SK-N-SH (cell line): ENCODE data around the gene ZBTB46.

Experiments
- CHD2 ChIP-seq: fragments of 150-350 bp; IDR thresholded peaks from 2 replicates; pipeline ENCODE4 v1.6.1; 2018; ENCODE audit warnings: low read length; ENCODE audit not compliant: partially characterized antibody
- EP300 ChIP-seq, 2 experiments: IDR thresholded peaks; 2 replicates each; pipeline versions ENCODE4 v1.4.0 to v1.6.1; 2012; ENCODE audit warnings: borderline replicate concordance in 1 of 2, low read depth in 1 of 2, low read length in 1 of 2
- MAX ChIP-seq: IDR thresholded peaks from 2 replicates; pipeline ENCODE4 v1.4.0; 2012; ENCODE audit warnings: low read depth
- MEF2A ChIP-seq: IDR thresholded peaks from 2 replicates; pipeline ENCODE4 v1.4.0; 2012; ENCODE audit warnings: low read depth, borderline replicate concordance
- POLR2AphosphoS5 ChIP-seq: IDR thresholded peaks from 2 replicates; pipeline ENCODE4 v1.6.1; 2012; ENCODE audit warnings: low read depth, low read length
- TCF12 ChIP-seq: IDR thresholded peaks from 2 replicates; pipeline ENCODE4 v1.4.0; 2012
- USF2 ChIP-seq: fragments of 150-350 bp; IDR thresholded peaks from 2 replicates; pipeline ENCODE4 v1.6.1; 2017; ENCODE audit warnings: antibody characterized with exemption, low read length, low read depth, borderline replicate concordance
- TF ChIP-seq, protein P1 (sequence below): fragments of 200-600 bp; sonication (generic); IDR thresholded peaks from 2 replicates; pipeline ENCODE4 v1.6.1; 2017; ENCODE audit warnings: antibody characterized with exemption, mild to moderate bottlenecking, moderate library complexity

DNA sequence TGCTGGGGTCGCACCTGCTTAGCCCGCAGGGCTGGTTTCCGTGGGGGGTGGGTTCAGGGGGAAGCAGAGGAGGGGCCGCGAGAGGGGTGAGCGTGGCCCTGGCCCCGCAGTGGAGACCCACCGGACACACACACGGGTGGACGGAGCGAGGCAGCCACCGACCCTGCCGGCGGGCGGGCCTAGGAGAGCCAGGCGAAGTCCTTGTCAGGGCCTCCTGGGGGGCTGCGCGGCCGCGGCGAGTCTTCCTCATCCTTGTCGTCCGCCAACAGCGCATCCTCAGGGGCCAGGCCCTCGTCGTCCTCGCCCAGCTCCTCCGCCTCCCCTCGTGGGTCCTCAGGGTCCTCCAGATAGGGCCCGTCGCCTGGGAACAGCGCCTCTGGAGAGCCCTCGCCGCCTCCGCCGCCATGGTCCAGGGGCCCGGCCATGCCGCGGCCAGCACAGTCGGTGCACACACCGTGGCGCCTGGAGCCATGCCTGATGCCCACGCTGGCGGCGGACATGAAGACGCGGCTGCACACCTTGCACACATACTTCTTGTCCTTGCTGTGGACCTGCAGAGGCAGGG is 84.2 kb downstream of the ZBTB46 start:
- TF ChIP-seq MAX (no peak), USF2 (no peak), POLR2AphosphoS5 (no peak), MEF2A (no peak), EP300 (IDR thresholded peaks at IDR 0.05; ENCODE audit: borderline replicate concordance in 1 of 2, low read depth in 1 of 2, low read length in 1 of 2) (no peak), TCF12 (no peak), CHD2 (no peak)
- TF ChIP-seq, protein P1, sequence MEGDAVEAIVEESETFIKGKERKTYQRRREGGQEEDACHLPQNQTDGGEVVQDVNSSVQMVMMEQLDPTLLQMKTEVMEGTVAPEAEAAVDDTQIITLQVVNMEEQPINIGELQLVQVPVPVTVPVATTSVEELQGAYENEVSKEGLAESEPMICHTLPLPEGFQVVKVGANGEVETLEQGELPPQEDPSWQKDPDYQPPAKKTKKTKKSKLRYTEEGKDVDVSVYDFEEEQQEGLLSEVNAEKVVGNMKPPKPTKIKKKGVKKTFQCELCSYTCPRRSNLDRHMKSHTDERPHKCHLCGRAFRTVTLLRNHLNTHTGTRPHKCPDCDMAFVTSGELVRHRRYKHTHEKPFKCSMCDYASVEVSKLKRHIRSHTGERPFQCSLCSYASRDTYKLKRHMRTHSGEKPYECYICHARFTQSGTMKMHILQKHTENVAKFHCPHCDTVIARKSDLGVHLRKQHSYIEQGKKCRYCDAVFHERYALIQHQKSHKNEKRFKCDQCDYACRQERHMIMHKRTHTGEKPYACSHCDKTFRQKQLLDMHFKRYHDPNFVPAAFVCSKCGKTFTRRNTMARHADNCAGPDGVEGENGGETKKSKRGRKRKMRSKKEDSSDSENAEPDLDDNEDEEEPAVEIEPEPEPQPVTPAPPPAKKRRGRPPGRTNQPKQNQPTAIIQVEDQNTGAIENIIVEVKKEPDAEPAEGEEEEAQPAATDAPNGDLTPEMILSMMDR = no peak
